SK-N-SH (cell line): ENCODE data around the gene KRTAP12-1.

Source experiments
- CTCF ChIP-seq: fragments of 200-600 bp; sonication (generic); IDR thresholded peaks from 2 replicates; pipeline ENCODE4 v1.6.1; 2017; ENCODE audit warnings: antibody characterized with exemption, mild to moderate bottlenecking, moderate library complexity
- FOSL2 ChIP-seq: IDR thresholded peaks from 2 replicates; pipeline ENCODE4 v1.4.0; 2012; ENCODE audit warnings: low read depth, mild to moderate bottlenecking, moderate library complexity, borderline replicate concordance
- PBX3 ChIP-seq: IDR thresholded peaks from 2 replicates; pipeline ENCODE4; 2012
- POLR2AphosphoS5 ChIP-seq: IDR thresholded peaks from 2 replicates; pipeline ENCODE4 v1.6.1; 2012; ENCODE audit warnings: low read depth, low read length
- RAD21 ChIP-seq: IDR thresholded peaks from 2 replicates; pipeline ENCODE4 v1.6.1; 2012; ENCODE audit warnings: mild to moderate bottlenecking, low read length
- RCOR1 ChIP-seq: fragments of 150-350 bp; IDR thresholded peaks from 2 replicates; pipeline ENCODE4 v1.6.1; 2017; ENCODE audit warnings: antibody characterized with exemption, low read length
- REST ChIP-seq: IDR thresholded peaks from 2 replicates; pipeline ENCODE4 v1.6.1; 2012; ENCODE audit warnings: mild to moderate bottlenecking, low read depth, low read length, moderate library complexity
- TF ChIP-seq, protein P1 (sequence below): fragments of 150-350 bp; IDR thresholded peaks from 2 replicates; pipeline ENCODE4 v1.6.1; 2016; ENCODE audit warnings: mild to moderate bottlenecking, low read depth, low read length

GRCh38 chr21:44667612-44668011 is 14.4 kb downstream of the KRTAP12-1 start:
- TF ChIP-seq RCOR1 (no peak), FOSL2 (no peak), POLR2AphosphoS5 (no peak), PBX3 (no peak), RAD21 (no peak), CTCF (no peak), REST (no peak)
- TF ChIP-seq, protein P1, sequence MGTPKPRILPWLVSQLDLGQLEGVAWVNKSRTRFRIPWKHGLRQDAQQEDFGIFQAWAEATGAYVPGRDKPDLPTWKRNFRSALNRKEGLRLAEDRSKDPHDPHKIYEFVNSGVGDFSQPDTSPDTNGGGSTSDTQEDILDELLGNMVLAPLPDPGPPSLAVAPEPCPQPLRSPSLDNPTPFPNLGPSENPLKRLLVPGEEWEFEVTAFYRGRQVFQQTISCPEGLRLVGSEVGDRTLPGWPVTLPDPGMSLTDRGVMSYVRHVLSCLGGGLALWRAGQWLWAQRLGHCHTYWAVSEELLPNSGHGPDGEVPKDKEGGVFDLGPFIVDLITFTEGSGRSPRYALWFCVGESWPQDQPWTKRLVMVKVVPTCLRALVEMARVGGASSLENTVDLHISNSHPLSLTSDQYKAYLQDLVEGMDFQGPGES, result no peak
